HG02610 (cell line): ENCODE measurements around the gene PLK1.

Source experiments
- ATAC-seq: cut with Tn5 transposase; IDR thresholded peaks from one replicate; pipeline ENCODE4 v1.9.1; 2021; ENCODE audit warnings: mild to moderate bottlenecking, moderate library complexity; ENCODE audit not compliant: unreplicated experiment

The PLK1 gene

DNA sequence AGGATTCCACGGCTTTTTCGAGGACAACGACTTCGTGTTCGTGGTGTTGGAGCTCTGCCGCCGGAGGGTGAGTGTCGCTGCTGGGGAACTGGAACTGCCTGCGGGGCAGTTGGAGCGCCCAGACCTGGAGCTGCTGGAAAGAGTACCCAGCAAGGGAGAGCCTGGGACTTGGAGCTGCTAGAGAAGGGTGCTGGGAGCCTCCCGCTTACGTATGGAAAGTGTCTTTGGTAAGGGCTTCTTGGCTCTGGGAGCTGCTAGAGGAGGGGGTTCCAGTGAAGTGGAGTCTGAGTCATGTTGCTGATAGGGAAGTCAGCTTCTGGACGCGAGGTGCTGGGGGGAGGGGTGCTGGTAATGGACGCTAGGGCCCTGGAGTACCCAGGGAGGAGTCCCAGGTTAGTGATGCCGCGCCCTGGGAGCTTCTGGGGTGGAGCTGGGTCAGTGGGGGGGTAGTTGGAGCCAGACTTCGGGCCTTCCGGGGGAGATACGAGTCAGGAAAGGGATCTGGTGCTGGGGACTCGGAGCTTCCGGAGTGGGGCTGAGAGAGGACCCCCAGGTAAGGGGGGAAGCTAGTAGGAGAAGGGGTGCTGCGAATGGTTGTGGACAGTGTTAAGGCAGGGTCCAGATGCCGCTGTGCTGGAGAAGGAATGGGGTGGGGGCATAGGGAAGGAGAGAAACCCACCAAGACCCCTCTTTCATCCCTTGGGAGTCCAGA, 741 bp downstream of the PLK1 start:
- ATAC-seq: no peak

DNA sequence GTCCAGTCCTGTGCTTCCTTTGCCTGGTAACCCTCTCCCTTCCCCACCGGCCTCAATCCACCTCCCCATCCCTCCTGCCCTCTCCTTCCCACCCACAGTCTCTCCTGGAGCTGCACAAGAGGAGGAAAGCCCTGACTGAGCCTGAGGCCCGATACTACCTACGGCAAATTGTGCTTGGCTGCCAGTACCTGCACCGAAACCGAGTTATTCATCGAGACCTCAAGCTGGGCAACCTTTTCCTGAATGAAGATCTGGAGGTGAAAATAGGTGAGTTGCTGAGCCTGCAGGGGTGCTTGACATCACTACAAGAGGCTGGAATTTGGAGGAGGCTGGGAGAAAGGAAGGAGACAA, 1.3 kb downstream of the PLK1 start:
- ATAC-seq: no peak

DNA sequence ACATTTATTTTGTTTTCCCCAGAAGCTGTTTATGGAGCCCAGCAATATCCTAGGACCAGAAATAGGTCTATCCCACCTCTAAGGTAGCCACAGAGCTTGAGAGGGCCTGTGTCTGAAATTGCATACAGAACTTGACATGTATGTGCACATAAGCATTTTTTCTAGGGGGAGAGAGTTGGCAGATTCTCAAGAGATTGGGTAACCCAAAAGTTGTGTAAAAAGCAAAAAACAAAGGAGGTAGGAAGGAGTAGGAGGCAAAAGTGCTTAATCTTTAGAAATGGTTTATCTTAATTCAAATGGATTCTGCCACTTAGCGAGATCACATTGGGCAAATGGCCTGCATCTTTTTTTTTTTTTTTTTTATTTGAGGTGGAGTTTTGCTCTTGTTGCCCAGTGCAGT, 3.5 kb downstream of the PLK1 start:
- no peak for ATAC-seq

DNA sequence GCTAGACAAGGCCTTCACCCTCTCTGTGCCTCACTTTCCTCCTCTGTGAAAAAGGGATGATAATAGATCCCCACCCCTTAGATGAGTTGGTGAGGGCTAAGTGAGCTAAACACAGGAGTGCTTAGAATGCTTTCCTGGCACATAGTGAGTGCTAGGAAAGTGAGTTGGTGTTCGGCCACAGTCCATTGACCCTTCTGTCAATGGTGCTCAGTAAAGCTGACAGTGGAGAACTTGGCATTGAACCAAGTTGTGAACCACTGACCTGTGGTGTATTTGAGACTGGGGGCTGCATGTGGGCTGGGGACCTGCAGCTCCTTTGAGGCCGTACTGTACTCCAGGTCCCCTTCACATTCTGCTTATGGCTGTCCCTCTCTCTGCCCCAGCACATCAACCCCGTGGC, 4.8 kb downstream of the PLK1 start:
- ATAC-seq: no peak

DNA sequence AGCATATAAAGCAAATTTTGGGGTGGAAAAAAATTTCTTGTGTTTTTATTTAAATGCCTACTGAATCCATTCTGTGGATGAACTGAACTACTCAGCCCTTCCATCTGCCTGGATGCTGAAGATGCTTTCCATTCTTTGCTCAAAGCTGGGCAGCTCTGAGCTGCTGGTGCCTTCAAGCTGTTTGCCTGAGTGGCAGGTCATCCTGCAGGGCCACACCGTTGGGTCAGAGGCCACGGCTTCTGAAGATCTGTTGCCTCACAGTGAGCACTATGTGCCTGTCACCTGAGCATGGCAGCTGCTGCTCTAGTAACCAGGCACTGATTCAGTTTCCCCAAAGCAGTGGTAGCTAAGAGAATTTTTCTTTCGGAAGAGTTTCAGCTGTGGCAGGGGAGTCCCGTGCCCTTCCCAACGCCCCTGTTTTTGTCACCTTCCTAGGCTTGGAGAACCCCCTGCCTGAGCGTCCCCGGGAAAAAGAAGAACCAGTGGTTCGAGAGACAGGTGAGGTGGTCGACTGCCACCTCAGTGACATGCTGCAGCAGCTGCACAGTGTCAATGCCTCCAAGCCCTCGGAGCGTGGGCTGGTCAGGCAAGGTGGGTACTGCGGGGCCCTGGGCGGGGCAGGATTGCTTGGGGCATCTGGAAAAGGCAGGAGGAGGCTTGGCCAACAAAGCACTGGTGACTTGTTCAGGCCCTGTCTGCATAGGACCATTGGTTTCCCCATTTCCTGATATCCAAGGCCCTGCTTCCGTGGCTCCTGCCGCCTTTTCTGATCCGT, 8.5 kb downstream of the PLK1 start:
- ATAC-seq: no peak

DNA sequence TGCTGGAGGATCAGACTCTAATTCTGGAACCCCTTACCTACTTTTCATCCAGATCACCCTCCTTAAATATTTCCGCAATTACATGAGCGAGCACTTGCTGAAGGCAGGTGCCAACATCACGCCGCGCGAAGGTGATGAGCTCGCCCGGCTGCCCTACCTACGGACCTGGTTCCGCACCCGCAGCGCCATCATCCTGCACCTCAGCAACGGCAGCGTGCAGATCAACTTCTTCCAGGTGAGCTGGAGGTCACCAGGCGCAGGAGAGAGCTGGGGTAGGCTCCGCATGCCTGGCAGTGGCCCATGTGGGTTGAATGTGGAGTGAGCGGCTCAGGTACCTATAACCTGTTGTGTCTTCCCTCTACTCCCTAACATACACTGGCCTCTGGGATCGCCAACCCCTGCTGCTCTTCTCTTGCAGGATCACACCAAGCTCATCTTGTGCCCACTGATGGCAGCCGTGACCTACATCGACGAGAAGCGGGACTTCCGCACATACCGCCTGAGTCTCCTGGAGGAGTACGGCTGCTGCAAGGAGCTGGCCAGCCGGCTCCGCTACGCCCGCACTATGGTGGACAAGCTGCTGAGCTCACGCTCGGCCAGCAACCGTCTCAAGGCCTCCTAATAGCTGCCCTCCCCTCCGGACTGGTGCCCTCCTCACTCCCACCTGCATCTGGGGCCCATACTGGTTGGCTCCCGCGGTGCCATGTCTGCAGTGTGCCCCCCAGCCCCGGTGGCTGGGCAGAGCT, 10.9 kb downstream of the PLK1 start:
- no peak for ATAC-seq

DNA sequence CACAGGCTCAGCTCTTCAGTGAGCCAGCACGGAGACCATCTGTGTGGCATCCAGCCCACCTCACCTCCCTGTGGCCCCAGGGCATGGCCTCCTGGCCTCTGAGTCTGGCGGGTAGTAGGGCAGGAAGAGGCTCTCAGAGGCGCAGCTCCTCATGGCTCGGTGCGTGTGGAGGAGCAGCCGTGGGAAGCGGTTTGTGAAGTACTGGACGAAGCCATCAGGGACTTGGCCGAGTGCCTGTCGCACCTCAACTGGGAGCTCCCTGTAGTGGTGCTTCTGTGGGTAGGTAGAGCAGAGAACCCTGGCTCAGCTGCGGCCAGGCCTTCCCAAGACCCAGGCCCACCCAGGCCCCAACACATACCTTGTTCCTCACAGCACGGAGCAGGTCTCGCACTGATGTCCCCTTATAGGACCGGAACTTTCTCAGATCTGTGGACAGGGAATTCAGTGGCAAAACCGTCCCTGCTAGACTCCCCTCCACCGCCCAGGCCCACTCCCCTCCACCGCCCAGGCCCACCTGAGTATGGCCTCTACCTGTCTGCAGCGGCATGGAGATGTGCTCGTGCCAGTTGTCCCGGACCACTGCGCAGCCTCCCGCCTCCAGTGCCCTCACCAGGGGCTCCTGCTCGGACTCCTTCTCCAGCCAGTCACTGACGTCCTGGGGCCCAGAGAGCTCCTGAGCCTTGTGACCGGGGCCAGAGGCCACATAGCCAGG, 12.2 kb downstream of the PLK1 start:
- ATAC-seq: no peak

DNA sequence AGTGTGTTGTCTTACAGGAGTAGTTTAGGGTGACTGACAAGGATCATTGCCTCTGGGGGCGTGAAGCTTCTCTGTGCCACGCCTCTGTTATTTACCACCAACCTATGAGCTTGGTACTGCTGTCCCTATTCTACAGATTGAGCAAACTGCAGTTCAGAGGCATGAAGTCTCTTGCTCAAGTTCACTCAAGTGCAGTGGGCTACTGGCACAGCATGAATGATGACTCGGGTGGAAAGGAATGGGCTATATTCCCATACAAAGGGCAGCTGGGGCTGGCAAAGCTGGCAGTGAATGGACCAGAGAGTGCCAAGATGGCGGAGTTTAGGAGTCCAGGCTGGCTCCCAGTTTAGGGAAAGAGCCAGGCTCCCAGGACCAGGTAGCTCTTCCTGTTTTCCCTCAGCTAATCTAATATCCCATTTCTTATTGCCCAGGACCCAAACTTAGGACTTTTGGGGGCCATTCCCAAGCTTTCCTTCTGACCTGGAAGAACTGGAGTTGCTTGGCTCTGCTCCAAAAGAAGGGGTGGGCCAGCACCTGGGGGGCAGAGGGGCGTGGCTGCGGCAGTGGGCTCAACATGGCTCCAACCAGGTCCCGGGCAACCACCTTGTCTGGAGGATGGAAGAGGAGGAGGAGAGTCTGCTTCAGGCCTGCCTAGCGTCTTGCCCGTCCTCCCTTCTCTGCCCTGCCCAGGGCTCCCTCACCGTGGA, 12.9 kb downstream of the PLK1 start:
- ATAC-seq: no peak

DNA sequence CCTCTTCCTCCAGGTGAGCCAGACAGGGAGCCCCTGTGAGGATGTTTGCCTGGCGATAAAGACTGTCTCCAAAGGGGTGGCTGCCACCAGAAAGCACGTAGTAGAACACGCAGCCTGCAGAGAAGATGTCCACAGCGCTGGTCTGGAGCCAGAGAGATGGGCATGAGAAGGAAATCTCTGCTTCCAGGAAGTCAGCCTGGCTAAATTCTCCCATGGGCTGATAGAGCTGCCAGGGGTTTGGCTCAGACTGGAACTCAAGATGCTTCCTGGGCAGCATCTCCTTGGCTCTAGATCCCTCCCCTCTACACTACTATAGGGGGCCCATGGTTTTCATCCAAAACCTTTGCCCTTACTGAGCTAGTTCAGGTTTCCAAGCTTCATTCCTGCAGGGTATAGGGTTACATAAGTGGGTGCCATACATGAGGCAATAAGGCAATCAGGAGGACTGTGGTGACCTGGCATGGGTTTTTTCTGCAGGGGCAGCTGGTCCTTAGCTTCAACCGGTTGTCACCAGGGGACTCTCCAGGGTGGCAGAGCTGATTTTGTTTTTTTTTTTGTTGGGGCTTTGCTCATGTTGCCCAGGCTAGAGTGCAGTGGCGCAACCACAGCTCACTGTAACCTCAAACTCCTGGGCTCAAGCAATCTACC, 13.6 kb downstream of the PLK1 start:
- no peak for ATAC-seq

DNA sequence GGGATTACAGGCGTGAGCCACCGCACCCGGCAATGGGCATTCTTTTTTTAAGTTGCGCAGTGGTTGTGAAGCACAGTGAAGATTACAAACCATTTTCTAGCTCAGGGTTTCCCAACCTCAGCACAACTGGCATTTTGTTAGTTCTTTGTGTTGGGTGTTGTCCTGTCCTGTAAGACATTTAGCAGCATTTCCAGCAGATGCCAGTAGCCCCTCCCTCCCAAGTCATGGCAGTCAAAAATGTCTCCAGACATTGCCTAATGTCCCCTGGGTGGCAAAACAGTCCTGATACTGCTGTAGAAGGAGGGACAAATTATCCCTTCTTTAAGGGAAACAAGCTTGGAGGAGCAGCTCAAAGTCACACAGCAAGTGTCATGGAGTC, 15.6 kb downstream of the PLK1 start:
- no peak for ATAC-seq

DNA sequence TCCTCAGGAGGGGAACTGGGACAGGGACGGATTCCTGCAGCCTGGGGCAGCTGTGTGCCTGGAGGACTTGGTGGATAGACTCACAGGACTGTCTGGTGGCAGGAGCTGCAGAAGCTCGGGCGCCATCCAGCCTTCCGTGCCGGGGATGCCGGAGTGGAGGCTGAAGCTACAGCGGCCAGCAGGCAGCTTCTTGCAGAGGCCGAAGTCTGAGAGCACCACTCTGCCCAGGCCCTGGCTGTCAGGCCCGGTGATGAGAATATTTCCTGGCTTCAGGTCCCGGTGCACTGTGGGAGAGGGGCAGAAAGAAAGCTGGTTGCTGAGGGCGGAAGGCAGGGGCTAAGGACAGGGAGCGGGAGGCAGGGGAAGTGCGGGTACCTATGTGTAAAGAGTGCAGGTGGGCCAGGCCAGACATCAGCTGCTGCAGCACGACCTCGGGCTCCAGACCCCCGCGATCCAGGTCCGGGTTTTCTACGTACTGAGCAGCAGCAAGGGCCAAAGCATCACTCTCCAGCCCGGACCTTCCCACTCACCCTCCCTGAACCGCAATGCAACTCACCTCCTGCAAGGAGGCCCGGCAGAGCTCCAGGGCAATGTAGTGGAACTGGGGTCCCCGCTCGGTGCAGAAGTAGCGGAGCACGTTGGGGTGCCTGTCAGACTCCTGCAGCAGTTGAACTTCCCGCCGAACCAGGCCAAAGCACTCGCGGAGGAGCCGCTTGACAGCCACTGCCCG, 16.1 kb downstream of the PLK1 start:
- no peak for ATAC-seq

DNA sequence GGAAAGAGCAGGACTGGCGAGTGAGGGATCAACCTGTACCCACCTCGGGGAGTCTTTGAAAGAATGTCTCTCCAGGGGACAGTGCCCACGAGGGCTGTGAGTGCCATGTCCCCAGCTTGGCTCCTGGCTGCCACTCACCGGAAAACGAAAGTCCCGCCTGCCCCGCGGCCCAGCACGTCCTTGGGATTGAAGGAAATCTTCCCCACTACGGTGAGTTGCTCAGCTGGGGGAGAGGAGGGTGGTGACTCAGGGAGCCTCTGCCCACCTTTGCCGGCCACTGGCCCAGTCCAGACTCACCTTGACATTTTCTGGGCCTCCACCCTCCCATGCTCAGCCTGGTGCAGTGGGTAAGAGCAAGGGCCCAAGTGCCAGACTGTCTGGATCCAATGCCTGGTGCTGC, 17.1 kb downstream of the PLK1 start:
- ATAC-seq: no peak

DNA sequence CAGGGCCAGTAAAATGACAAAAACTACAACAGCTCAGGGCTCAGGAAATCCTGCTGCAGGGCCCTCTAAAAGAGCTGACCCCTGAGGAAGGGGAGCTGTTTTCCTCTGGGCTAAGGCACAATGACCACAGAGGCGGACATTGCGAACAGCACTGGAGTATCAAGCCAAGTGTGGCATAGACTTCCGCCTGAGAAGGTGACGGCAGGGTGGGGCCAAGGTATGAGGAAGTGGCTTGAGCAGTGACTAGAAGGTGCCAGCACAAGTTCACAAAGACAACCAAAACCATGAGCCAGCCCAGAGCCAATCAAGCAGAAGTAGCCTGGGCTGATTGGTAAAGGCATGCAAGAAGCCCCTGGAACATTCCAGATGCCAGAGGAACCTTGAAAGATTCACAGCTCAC, 20.4 kb downstream of the PLK1 start:
- no peak for ATAC-seq

DNA sequence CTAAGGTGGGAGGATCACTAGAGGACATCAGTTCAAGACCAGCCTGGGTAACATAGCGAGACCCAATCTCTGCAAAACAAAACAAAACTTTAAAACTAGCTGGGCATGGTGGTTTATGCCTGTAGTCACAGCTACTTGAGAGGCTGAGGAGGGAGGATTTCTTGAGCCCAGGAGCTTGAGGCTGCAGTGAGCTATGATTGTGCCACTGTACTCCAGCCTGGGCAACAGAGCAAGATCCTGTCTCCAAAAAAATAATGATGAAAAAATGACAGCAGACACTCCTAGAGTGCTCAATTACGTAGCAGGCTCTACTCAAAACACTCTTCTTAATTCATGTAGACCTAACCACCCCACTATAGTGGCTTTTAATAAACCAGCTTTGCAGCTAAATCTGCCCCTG, 21.4 kb downstream of the PLK1 start:
- no peak for ATAC-seq

DNA sequence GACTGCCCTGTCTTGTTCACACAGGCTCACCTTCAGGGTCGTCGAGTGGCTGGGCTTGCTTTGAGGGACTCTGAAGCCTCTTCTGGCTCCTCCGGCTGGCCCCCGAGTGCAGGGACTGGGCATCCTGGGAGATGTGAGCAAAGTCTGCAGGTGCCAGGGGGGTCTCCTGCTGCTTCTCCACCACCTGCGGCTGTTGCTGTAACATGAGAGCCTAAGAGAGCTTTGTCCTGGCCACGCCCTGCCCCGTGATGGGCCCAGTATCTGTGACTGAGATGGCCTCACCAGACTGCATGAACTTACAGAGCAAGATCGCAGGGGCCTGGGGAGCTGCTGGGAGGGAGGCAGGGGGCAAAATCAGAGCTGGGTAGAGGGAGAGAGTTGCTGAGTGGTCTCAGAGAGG, 21.8 kb downstream of the PLK1 start:
- no peak for ATAC-seq

DNA sequence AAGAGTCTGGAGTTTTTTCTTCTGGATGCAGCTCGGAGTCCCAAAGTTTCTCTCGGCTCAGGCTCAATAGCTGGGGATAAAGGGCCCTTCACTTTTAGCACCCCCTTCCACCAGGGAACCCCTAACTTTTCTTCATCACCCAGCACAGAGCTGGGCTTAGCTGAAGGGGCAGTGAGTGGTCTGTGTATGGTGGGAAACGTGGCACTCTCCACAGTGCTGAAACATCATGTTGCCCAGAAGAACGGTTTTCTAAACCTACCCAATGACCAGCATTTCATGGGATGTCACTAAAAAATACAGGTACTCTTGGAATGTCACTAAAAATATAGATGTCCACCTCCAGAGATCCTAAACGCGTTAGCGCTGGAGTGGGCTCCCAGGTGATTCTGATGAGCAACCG, 22.4 kb downstream of the PLK1 start:
- no peak for ATAC-seq

DNA sequence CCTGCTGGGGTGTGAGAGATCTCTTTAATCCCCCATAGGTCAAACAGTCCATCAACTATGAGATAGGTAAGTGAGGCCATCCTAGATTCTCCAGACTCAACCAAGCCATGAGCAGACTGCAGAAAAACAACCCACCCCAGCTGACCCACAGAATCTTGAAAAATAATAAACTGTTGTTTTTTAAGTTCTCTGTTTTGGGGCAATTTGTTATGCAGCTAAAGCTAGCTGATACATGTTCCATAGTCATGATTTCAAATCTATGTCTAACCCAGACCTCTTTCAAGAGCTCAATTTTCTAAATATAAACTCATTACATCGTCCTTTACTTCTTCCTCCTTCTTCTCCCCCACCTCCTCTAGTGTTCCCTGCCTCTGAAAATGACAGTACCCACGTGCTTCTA, 24.3 kb downstream of the PLK1 start:
- ATAC-seq: no peak

DNA sequence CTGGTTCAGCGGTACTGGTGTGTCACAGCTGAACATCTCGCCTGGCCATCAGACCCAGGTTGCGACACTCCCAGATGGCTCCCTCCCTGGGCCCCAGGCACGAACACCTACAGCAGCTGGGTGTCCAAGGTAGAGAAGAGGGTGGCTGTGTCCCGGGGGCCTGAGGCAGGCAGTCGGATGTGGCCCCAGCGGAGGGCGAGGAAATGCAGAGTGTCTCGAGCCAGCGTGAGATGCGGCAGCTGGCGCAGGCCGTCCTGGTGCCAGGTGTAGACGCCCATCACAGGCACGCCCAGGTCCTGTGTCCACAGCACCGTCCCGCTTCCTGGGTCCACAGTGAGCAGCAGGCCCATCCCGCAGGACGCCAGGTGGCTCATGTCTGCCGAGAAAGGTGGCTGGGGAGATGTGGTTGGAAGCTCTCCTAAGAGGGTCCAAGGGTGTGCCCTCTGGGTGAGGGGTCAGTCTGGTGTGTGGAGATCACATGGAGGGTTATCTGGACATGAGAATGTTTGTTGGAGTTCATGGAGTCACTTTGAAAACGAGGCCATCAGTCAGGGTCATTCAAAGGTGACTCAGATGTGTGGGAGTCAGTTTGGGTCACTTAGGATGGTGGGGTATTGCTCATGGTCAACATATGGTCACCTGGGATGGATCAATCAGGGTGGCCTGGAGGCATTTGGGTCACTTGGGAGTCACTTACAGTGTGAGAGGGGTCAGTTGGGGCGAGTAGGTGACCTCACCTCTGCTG, 26.3 kb downstream of the PLK1 start:
- ATAC-seq: no peak

DNA sequence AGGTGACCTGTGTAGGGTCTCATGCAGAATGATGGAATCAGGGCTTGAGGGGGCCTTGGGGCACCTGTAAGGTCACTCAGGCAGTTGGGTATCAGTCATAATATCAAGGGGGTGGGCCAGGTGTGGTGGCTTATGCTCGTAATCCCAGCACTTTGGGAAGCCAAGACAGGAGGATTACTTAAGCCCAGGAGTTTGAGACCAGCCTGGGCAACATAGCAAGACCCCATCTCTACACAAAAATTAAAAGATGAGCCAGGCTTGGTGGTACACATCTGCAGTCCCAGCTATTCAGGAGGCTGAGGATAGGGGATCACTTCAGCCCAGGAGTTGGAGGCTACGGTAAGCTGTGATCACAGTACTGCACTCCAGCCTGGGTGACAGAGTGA, 26.8 kb downstream of the PLK1 start:
- no peak for ATAC-seq
